Cardiac muscle cell (in vitro differentiated cells and primary cell): ENCODE results near the gene CD82. TPM values are rescaled to one million over a fixed set of nuclear protein-coding genes. Genes with fewer than 3 reads are reported as not detected.
"Not testable (repeated sequence)": the region's sequence is repeated elsewhere in the genome, so short reads cannot be mapped to it uniquely, and the experiment has no call there.

Source experiments
- DNase-seq, 2 donors: peaks; one replicate each; pipeline versions ENCODE4 v3.0.0 to v3.0.0-alpha.2; 2010 to 2017; ENCODE audit warnings: low read depth in 1 of 2, low spot score in 1 of 2
- H3K27ac ChIP-seq: fragments of 200-600 bp; sonication (generic); 2 replicates; pipeline ENCODE4 v1.5.1; 2016
- H3K27me3 ChIP-seq: fragments of 200-600 bp; sonication (generic); 2 replicates; pipeline ENCODE4 v1.6.0; 2016; ENCODE audit warnings: control low read depth
- H3K36me3 ChIP-seq: fragments of 200-600 bp; sonication (generic); 2 replicates; pipeline ENCODE4 v1.5.1; 2016; ENCODE audit warnings: control low read depth
- H3K4me1 ChIP-seq: fragments of 200-600 bp; sonication (generic); 2 replicates; pipeline ENCODE4 v1.8.1; 2017; ENCODE audit warnings: low read depth, mild to moderate bottlenecking, mixed run types
- H3K4me3 ChIP-seq: fragments of 200-600 bp; sonication (generic); 2 replicates; pipeline ENCODE4 v1.5.1; 2016; ENCODE audit warnings: mild to moderate bottlenecking
- H3K9me3 ChIP-seq: fragments of 200-600 bp; sonication (generic); 2 replicates; pipeline ENCODE4 v1.5.1; 2017; ENCODE audit warnings: low read depth, mild to moderate bottlenecking, control low read depth
- polyA plus RNA-seq: library from polyadenylated mRNA; unstranded; fragments of >200 nt; fragmentation: Nextera tagmentation; extraction: Ambion mirVana; gene quantifications from 2 replicates; pipeline ENCODE4 v1.2.1, GENCODE V29; 2016
- total RNA-seq: library from RNA; depleted of rRNA; stranded (reverse); fragments of >200 nt; gene quantifications from 2 replicates; pipeline ENCODE4 v1.2.3, GENCODE V29; 2016
- TF ChIP-seq, protein P1 (sequence below): IDR thresholded peaks from 2 replicates; pipeline ENCODE4 v1.5.1; 2012; ENCODE audit warnings: low read depth, mild to moderate bottlenecking, low read length

The CD82 gene
- total and polyA plus RNA-seq, 2 experiments from 2014 or later: 14.8 to 33.9 TPM

GRCh38 chr11:44637487-44637886 is 72.0 kb downstream of the CD82 start:
- no peak overlapping the region for H3K4me3 ChIP-seq
- DNase-seq: peak in 1 of 2 donors; percentile 53
- H3K4me1 ChIP-seq: peaks cover 11% of the 10 kb centered on the region
- H3K27me3 ChIP-seq: no peaks in the 10 kb centered on the region
- TF ChIP-seq, protein P1, sequence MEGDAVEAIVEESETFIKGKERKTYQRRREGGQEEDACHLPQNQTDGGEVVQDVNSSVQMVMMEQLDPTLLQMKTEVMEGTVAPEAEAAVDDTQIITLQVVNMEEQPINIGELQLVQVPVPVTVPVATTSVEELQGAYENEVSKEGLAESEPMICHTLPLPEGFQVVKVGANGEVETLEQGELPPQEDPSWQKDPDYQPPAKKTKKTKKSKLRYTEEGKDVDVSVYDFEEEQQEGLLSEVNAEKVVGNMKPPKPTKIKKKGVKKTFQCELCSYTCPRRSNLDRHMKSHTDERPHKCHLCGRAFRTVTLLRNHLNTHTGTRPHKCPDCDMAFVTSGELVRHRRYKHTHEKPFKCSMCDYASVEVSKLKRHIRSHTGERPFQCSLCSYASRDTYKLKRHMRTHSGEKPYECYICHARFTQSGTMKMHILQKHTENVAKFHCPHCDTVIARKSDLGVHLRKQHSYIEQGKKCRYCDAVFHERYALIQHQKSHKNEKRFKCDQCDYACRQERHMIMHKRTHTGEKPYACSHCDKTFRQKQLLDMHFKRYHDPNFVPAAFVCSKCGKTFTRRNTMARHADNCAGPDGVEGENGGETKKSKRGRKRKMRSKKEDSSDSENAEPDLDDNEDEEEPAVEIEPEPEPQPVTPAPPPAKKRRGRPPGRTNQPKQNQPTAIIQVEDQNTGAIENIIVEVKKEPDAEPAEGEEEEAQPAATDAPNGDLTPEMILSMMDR: no peak
- no peaks in the 10 kb centered on the region for H3K9me3 ChIP-seq
- H3K36me3 ChIP-seq: no peaks in the 10 kb centered on the region
- no peak overlapping the region for H3K27ac ChIP-seq

DNA sequence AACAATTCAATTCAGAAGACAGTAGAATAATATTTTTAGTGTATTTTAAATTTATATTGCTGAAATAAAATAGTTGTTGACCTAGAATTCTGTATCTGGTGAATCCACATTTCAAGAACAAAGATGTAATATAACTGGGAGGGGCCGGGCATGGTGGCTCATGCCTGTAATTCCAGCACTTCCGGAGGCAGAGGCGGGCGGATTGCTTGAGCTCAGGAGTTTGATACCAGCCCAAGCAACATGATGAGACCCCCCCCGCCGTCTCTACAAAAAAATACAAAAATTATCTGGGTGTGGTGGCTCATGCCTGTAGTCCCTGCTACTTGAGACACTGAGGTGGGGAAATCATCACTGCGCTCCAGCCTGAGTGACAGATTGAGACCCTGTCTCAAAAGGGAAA is 72.6 kb downstream of the CD82 start:
- DNase-seq: peak in 1 of 2 donors; percentile 41
- Histone ChIP-seq H3K27me3 (no peaks in the 10 kb centered on the region), H3K36me3 (no peaks in the 10 kb centered on the region), H3K4me3 (no peak overlapping the region), H3K4me1 (peaks cover 9% of the 10 kb centered on the region), H3K9me3 (no peaks in the 10 kb centered on the region), H3K27ac (no peak overlapping the region)
- TF ChIP-seq, protein P1: no peak

DNA sequence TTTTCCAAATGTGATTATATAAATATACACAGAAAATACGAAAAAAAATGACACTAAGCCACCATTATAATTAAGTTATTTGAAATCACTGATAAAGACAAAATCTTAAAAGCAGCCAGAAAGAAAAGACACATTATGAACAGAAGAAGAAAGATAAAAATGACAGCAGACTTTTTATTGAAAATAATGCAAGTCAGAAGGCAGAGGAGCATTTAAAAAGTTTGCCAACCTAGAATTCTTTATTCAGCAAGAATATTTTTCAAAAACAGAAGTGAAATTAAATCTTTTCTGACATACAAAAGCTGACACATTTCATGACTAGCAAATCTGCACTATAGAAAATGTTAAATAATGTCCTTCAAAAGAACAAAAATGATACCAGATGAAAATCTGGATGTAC is 77.8 kb downstream of the CD82 start:
- H3K27ac ChIP-seq: no peak overlapping the region

DNA sequence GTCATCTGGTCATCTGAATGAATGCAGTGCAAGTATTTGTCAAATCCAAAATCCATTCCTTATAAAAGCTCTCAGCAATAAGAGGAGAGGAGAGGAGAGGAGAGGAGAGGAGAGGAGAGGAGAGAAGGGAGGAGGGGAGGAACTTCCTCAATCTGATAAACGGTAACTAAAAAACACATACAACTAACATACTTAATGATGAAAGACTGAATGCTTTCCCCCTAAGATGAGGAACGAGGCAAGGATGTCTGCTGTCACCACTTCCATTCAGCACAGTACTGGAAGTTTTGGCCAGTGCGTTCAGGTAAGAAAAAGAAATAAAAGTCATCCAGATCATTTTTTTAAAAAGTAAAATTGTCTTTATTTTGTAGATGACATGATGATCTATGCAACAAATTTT is 80.4 kb downstream of the CD82 start:
- TF ChIP-seq, protein P1: no peak
- Histone ChIP-seq H3K36me3 (no peaks in the 10 kb centered on the region), H3K4me3 (no peak overlapping the region), H3K4me1 (no peaks in the 10 kb centered on the region), H3K9me3 (no peaks in the 10 kb centered on the region), H3K27ac (no peak overlapping the region), H3K27me3 (no peaks in the 10 kb centered on the region)
- DNase-seq: no peak

More for the DNA sequence above, 77.8 kb downstream of the CD82 start:
- DNase-seq: no peak
- Histone ChIP-seq H3K9me3 (no peaks in the 10 kb centered on the region), H3K4me1 (no peaks in the 10 kb centered on the region), H3K27me3 (no peaks in the 10 kb centered on the region), H3K36me3 (no peaks in the 10 kb centered on the region), H3K4me3 (no peak overlapping the region)
- TF ChIP-seq, protein P1: no peak

DNA sequence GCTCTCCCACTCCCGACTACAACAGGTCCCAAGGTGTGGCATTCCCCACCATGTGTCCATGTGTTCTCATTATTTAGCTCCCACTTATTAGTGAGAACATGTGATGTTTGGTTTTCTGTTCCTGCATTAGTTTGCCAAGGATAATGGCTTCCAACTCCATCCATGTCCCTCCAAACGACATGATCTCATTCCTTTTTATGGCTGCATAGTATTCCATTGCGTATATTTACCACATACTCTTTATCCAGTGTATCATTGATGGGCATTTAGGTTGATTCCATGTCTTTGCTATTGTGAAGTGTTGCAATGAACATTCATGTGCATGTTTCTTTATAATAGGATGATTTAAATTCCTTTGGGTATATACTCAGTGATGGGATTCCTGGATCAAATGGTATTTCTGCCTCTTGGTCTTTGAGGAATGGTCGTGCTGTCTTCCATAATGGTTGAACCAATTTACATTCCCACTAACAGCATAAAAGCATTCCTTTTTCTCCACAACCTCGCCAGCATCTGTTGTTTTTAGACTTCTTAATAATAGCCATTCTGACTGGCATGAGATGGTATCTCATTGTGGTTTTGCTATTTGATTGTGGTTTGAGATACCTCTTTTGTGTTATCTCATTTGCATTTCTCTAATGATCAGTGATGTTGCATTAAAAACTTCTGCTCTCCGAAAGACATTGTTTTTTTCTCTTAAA is 81.9 kb downstream of the CD82 start:
- DNase-seq, H3K9me3 ChIP-seq, H3K27me3 ChIP-seq, H3K4me1 ChIP-seq, H3K27ac ChIP-seq, H3K36me3 ChIP-seq, H3K4me3 ChIP-seq: not testable (repeated sequence)

DNA sequence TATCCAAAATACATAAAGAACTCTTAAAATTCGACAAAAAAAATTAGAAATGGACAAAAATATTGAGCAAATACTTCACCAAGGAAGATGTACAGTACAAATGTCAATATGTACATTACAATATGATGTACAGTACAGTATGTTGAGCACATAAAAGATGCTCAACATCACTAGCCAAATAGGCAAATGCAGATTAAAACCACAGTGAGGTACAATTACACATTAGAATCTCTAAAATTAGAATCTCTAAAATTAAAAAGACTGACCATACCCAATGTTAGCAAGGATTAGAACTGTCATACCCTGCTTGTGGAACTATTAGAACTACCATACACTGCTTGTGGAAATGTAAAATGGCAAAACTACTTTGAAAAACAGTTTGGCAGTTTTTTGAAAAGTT is 82.6 kb downstream of the CD82 start:
- H3K36me3 ChIP-seq: no peaks in the 10 kb centered on the region
- TF ChIP-seq, protein P1: no peak
- no peaks in the 10 kb centered on the region for H3K9me3 ChIP-seq

More for the DNA sequence above, 82.6 kb downstream of the CD82 start:
- no peak overlapping the region for H3K4me3 ChIP-seq
- no peak for DNase-seq
- no peaks in the 10 kb centered on the region for H3K27me3 ChIP-seq
- no peak overlapping the region for H3K27ac ChIP-seq
- no peaks in the 10 kb centered on the region for H3K4me1 ChIP-seq
